ENCODE results near the gene ADIPOQ. TPM values are rescaled to one million over a fixed set of nuclear protein-coding genes. Genes with fewer than 3 reads are reported as not detected.
"Not testable (repeated sequence)": the region's sequence is repeated elsewhere in the genome, so short reads cannot be mapped to it uniquely, and the experiment has no call there.

The ADIPOQ gene
- total and polyA plus RNA-seq, 2 of the 4 experiments (the other 2 are of a cell fraction) = not detected

DNA sequence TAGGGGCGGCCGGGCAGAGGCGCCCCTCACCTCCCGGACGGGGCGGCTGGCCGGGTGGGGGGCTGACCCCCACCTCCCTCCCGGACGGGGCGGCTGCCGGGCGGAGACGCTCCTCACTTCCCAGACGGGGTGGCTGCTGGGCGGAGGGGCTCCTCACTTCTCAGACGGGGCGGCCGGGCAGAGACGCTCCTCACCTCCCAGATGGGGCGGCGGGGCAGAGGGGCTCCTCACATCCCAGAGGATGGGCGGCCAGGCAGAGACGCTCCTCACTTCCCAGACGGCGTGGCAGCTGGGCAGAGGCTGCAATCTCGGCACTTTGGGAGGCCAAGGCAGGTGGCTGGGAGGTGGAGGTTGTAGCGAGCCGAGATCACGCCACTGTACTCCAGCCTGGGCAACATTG is 42.4 kb downstream of the ADIPOQ start:
- H3K18ac ChIP-seq (ENCODE audit: low read depth, low read length); dilution Hi-C loops (cut with HindIII; ENCODE audit: low sequenced_read_pairs, unreplicated experiment); intact Hi-C loops (cut with micrococcal nuclease); DNase-seq; H3K23ac ChIP-seq (ENCODE audit: low read depth, low read length); H3K9me3 ChIP-seq (ENCODE audit: control insufficient read depth, insufficient read depth, low read length); H3K4me1 ChIP-seq (ENCODE audit: control insufficient read depth, insufficient read depth, low read length); ATAC-seq (ENCODE audit: low read depth); H2BK5ac ChIP-seq (ENCODE audit: low read depth, low read length, poor library complexity, severe bottlenecking); H4K20me1 ChIP-seq (ENCODE audit: insufficient read depth, low read length); H3K56ac ChIP-seq (ENCODE audit: extremely low read depth, insufficient read depth, low read length); H3K9ac ChIP-seq (ENCODE audit: low read depth, low read length); H3K4me2 ChIP-seq (ENCODE audit: low read depth, low read length); H2AFZ ChIP-seq (replicated peaks; ENCODE audit: low read length, poor library complexity); H3K14ac ChIP-seq (replicated peaks; ENCODE audit: low read depth, low read length); H2BK120ac ChIP-seq (ENCODE audit: low read depth, low read length); POLR2A ChIA-PET (ENCODE audit: unreplicated experiment); H2AK5ac ChIP-seq (ENCODE audit: low read depth, low read length); H3K4ac ChIP-seq (ENCODE audit: low read depth, low read length); BruUV-seq (replicated peaks); H4K5ac ChIP-seq (ENCODE audit: low read depth, low read length); H3K27ac ChIP-seq (ENCODE audit: insufficient read depth, low read length); CTCF ChIA-PET; H2BK20ac ChIP-seq (ENCODE audit: low read depth, low read length); H3K4me3 ChIP-seq (ENCODE audit: insufficient read depth, low read depth, low read length); H2AK9ac ChIP-seq (replicated peaks; ENCODE audit: low read depth, low read length, poor library complexity); H3K36me3 ChIP-seq (ENCODE audit: control insufficient read depth, insufficient read depth, low read length); in situ Hi-C loops (cut with MboI; ENCODE audit: low sequenced_read_pairs); H2BK15ac ChIP-seq (ENCODE audit: low read depth, low read length); H3K9me1 ChIP-seq (ENCODE audit: insufficient read depth, low read length); H4K91ac ChIP-seq (ENCODE audit: insufficient read depth, low read depth, low read length); H3K79me1 ChIP-seq (ENCODE audit: low read depth in 1 of 2, low read length in 2 of 2); H3K27me3 ChIP-seq (ENCODE audit: control insufficient read depth, insufficient read depth, low read length); H4K8ac ChIP-seq (ENCODE audit: low read depth in 2 of 2, low read length in 2 of 2): not testable (repeated sequence)
- no CpG with 5 or more reads among the region's 29 CpGs for WGBS, 2 experiments (ENCODE audit: extremely low coverage in 2 of 2, insufficient read length in 1 of 2)
